Upper lobe of left lung (tissue), 6 donors: Measurements from ENCODE around the gene OVCH1. TPM values are rescaled to one million over a fixed set of nuclear protein-coding genes. Genes with fewer than 3 reads are reported as not detected.
A peak's percentile ranks its signal among the peaks of the same experiment; 100 is the strongest.

Source experiments
- ATAC-seq, 2 donors: fragments of 200-7000 bp; cut with Tn5 transposase; one replicate each; pipeline ENCODE4 v1.9.1; 2022; ENCODE audit warnings: mild to moderate bottlenecking in 2 of 2, moderate library complexity in 2 of 2; ENCODE audit not compliant: low FRiP score in 2 of 2
- DNase-seq, 2 donors: peaks; one replicate each; pipeline ENCODE4 v3.0.0-alpha.2; 2019 to 2020
- H3K27ac ChIP-seq, 4 donors: fragments of 200-600 bp; sonication (generic); one replicate each; pipeline ENCODE4 v1.5.1; 2016 to 2019
- H3K27me3 ChIP-seq, 4 donors: fragments of 200-600 bp; sonication (generic); one replicate each; pipeline ENCODE4 v1.5.1; 2017 to 2019
- H3K36me3 ChIP-seq, 4 donors: fragments of 200-600 bp; sonication (generic); one replicate each; pipeline ENCODE4 v1.5.1; 2016 to 2019
- H3K4me1 ChIP-seq, 4 donors: fragments of 200-600 bp; sonication (generic); one replicate each; pipeline ENCODE4 v1.5.1; 2018 to 2019
- H3K4me3 ChIP-seq, 4 donors: fragments of 200-600 bp; sonication (generic); one replicate each; pipeline ENCODE4 v1.5.1; 2017 to 2019; ENCODE audit warnings: mild to moderate bottlenecking in 2 of 4, moderate library complexity in 1 of 4
- H3K9me3 ChIP-seq, 4 donors: fragments of 200-600 bp; sonication (generic); one replicate each; pipeline ENCODE4 v1.5.1; 2018 to 2019
- CTCF ChIP-seq, 6 experiments: fragments of 450-650 bp in 4 of 6; fragments of 200-600 bp in 2 of 6; sonication (generic) in 2 of 6; IDR thresholded peaks; one replicate each; pipeline ENCODE4 v1.5.1; 2016 to 2019; ENCODE audit warnings: antibody characterized with exemption in 6 of 6
- EP300 ChIP-seq, 4 donors: sonication (generic); formaldehyde crosslinking; IDR thresholded peaks; one replicate each; pipeline ENCODE4 v1.5.1; 2017; ENCODE audit warnings: antibody characterized with exemption in 4 of 4, control low read depth in 2 of 4
- POLR2A ChIP-seq, 4 donors: fragments of 450-650 bp; IDR thresholded peaks; one replicate each; pipeline ENCODE4 v1.5.1; 2016 to 2017; ENCODE audit warnings: antibody characterized with exemption in 4 of 4, mild to moderate bottlenecking in 2 of 4
- POLR2AphosphoS5 ChIP-seq, 2 donors: sonication (generic); formaldehyde crosslinking; IDR thresholded peaks; one replicate each; pipeline ENCODE4 v1.5.1; 2017; ENCODE audit warnings: antibody characterized with exemption in 2 of 2
- WGBS, 2 donors: methylation state at CpG; one replicate each; pipeline ENCODE4 v1.1.5; 2017 to 2018; 5-methylcytosine and 5-hydroxymethylcytosine counted together
- total RNA-seq, 6 donors: library from RNA; depleted of rRNA in 4 of 6; stranded (reverse); fragments of >200 nt in 4 of 6; gene quantifications; one replicate each; pipeline versions ENCODE4 v1.1.0 to v1.2.1, GENCODE V29; 2016 to 2021
- donor health status: DM: no; HTN: no; CAD: no; lungs with moderate emphysema.
- donor health status: DM: no; HTN: yes; CAD: no; lungs with severe emphysema.

OVCH1 gene
- total RNA-seq, 6 donors from 2014 or later = 1.2 to 4.0 (median 2.3) TPM

GRCh38 chr12:29429999-29430715 lies 67.3 kb downstream of the OVCH1 start:
- TF ChIP-seq CTCF (IDR thresholded peaks at IDR 0.05) (no peak), EP300 (IDR thresholded peaks at IDR 0.05) (no peak), POLR2A (IDR thresholded peaks at IDR 0.05) (no peak), POLR2AphosphoS5 (IDR thresholded peaks at IDR 0.05) (no peak)
- no peak for DNase-seq
- Histone ChIP-seq H3K27me3 (no peaks in the 10 kb centered on the region), H3K4me1 (peaks cover 0 to 6% (median 4%) of the 10 kb centered on the region in 4 donors), H3K36me3 (no peaks in the 10 kb centered on the region), H3K4me3 (no peak overlapping the region), H3K27ac (no peak overlapping the region), H3K9me3 (no peaks in the 10 kb centered on the region)
- WGBS, 2 donors = 76% methylated on average over 3 of the region's 3 CpGs
- no peak for ATAC-seq

GRCh38 chr12:29428633-29429032 lies 68.9 kb downstream of the OVCH1 start:
- Histone ChIP-seq H3K27ac (peak overlapping the region in 1 of 4 donors; percentile 37), H3K36me3 (no peaks in the 10 kb centered on the region), H3K4me1 (peaks cover 0 to 6% (median 4%) of the 10 kb centered on the region in 4 donors), H3K9me3 (no peaks in the 10 kb centered on the region), H3K27me3 (no peaks in the 10 kb centered on the region), H3K4me3 (no peak overlapping the region)
- no peak for DNase-seq
- ATAC-seq = peak in 1 of 2 donors; percentile 80
- TF ChIP-seq CTCF (IDR thresholded peaks at IDR 0.05) (no peak), POLR2AphosphoS5 (IDR thresholded peaks at IDR 0.05) (no peak), EP300 (IDR thresholded peaks at IDR 0.05) (peak in 1 of 4 donors; percentile 25), POLR2A (IDR thresholded peaks at IDR 0.05) (no peak)

- 56 to 57% methylated on average over 4 of the region's 4 CpGs for WGBS, 2 donors
- peak overlapping the region in 1 of 4 donors; percentile 37 for H3K27ac ChIP-seq
These were observed 69.5 kb downstream of the OVCH1 start for GRCh38 chr12:29427964-29428363.

GRCh38 chr12:29426498-29426897 lies 71.0 kb downstream of the OVCH1 start:
- no peaks in the 10 kb centered on the region for H3K9me3 ChIP-seq
- no peak for ATAC-seq
- 72 to 88% methylated on average over 2 of the region's 2 CpGs for WGBS, 2 donors
- DNase-seq = no peak
- H3K36me3 ChIP-seq = no peaks in the 10 kb centered on the region
- H3K4me3 ChIP-seq = no peak overlapping the region
- TF ChIP-seq POLR2AphosphoS5 (IDR thresholded peaks at IDR 0.05) = no peak
- no peak for TF ChIP-seq CTCF (IDR thresholded peaks at IDR 0.05)
- no peak for TF ChIP-seq EP300 (IDR thresholded peaks at IDR 0.05)
- peak overlapping the region in 2 of 4 donors; percentile 35 to 42 for H3K27ac ChIP-seq
- H3K27me3 ChIP-seq = no peaks in the 10 kb centered on the region
- peaks cover 0 to 6% (median 4%) of the 10 kb centered on the region in 4 donors for H3K4me1 ChIP-seq

More at GRCh38 chr12:29427964-29428363, 69.5 kb downstream of the OVCH1 start:
- Histone ChIP-seq H3K4me3 (no peak overlapping the region), H3K36me3 (no peaks in the 10 kb centered on the region), H3K27me3 (no peaks in the 10 kb centered on the region), H3K9me3 (no peaks in the 10 kb centered on the region), H3K4me1 (peaks cover 0 to 6% (median 4%) of the 10 kb centered on the region in 4 donors)
- DNase-seq (no peak), ATAC-seq (peak; percentile 61 to 62)
- no peak for TF ChIP-seq POLR2A (IDR thresholded peaks at IDR 0.05)
- no peak for TF ChIP-seq EP300 (IDR thresholded peaks at IDR 0.05)
- no peak for TF ChIP-seq POLR2AphosphoS5 (IDR thresholded peaks at IDR 0.05)
- TF ChIP-seq CTCF (IDR thresholded peaks at IDR 0.05) = no peak

- DNase-seq = no peak
- H3K4me3 ChIP-seq = no peak overlapping the region
- peaks cover 0 to 6% (median 4%) of the 10 kb centered on the region in 4 donors for H3K4me1 ChIP-seq
- TF ChIP-seq POLR2A (IDR thresholded peaks at IDR 0.05) = no peak
- WGBS, 2 donors = 45 to 62% methylated on average over 2 of the region's 2 CpGs
- ATAC-seq = no peak
- no peaks in the 10 kb centered on the region for H3K27me3 ChIP-seq
- H3K9me3 ChIP-seq = no peaks in the 10 kb centered on the region
- H3K36me3 ChIP-seq = no peaks in the 10 kb centered on the region
- H3K27ac ChIP-seq = peak overlapping the region in 3 of 4 donors; percentile 35 to 57 (median 42)
These were observed 71.8 kb downstream of the OVCH1 start for GRCh38 chr12:29425722-29426121.
